ENCODE data around the gene TRIAP1.

The TRIAP1 gene

DNA sequence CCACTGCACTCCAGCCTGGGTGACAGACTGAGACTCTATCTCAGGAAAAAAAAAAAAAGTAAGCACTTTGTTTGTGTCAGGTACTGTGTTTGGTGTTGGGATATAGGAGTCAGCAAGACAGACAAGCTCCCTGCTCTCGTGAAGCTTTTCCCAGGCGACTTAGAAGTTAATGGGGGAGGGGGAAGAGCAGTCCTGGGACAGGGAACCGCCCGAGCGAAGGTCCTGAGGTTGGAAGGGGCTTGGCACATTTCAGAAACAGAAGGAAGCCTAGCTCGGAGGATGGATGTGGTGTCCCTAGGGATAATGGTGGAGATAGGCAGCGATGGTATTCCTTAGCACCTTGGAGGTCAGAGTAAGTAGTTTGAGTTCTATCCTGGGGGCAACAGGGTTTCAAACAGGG, 16.8 kb downstream of the TRIAP1 start:
- DNase-seq (ENCODE audit: low spot score) = no peak

DNA sequence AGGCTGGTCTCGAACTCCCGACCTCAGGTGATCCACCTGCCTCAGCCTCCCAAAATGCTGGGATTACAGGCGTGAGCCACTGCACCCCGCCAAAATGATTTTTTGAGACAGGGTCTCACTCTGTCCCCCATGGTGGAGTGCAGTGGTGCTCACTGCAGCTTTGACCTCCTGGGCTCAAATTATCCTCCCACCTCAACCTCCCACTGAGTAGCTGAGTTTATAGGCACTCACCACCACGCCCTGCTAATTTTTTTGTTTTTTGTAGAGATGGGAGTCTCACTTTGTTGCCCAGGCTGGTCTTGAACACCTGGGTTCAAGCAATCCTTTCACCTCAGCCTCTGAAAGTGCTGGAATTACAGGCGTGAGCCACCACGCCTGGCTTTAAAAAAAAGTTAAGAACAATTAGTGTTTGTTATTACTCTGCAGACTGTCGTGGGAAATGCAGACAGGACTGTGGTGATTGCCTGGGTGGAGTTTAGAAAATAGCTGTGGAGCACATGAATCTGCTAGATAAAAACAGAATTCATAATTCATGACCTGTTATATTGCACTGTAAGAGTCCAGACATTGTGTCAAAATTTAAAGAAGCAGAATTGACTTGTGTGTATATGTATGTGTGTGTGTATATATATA, 17.5 kb downstream of the TRIAP1 start:
- no peak for DNase-seq (ENCODE audit: low spot score)

DNA sequence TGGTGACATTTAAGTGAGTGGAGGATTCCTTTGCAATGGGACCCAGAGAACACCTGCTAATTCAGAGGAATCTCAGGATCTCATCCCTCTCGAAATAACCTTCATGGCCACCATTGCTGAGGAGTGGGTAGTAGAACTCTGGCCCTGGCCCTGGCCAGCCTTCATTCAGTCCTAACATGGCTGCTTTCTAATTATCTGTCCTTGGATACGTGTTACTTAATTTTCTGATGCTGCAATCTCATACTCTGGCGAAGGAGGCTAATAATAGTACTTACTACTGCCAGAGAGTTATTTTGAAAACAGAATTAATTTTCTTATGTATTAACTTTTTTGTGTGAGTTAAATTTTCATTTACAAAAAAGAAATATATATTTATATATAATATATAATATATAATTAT, 20.4 kb downstream of the TRIAP1 start:
- DNase-seq (ENCODE audit: low spot score) = no peak

DNA sequence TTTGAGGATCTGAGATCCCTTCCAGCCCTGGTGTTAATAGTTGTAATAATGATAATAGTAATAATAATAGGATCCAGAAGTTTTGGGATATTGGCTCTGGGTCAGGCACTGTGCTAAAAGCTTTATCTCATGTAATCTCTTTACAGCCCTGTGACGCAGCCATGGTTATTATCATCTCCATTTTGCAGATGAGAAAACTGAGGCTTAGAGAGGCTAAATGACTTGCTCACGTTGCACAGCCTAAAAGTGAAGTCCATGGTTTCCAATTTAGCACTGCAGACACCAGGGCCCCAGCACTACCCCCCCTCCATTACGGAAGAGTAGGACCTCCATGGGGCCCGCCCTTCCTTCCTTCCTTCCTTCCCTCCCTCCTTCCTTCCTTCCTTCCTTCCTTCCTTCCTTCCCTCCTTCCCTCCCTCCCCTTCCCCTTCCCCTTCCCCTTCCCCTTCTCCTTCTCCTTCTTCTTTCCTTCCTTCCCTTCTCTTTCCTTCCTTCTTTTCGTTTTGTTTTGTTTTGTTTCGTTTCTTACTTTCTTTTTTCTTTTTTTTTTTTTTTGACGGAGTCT, 23.2 kb downstream of the TRIAP1 start:
- DNase-seq (ENCODE audit: low spot score) = no peak

DNA sequence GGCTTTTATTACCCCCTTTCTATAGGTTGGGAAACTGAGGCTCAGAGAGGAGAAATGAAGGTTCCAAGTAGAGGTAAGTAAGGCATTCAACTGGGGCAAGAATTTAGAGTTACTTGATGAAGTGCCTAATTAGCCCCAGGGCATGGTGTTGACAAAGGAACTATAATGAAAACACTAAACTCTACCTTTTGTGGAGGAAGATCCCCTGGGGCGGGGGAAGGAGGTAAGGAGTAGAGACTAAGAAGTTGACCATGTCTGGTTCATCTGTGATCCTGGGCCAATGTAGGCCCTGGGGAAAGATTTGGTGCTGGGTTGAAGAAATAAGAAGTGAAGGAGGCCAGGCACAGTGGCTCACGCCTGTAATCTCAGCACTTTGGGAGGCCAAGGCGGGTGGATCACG, 24.5 kb downstream of the TRIAP1 start:
- DNase-seq (ENCODE audit: low spot score) = no peak

DNA sequence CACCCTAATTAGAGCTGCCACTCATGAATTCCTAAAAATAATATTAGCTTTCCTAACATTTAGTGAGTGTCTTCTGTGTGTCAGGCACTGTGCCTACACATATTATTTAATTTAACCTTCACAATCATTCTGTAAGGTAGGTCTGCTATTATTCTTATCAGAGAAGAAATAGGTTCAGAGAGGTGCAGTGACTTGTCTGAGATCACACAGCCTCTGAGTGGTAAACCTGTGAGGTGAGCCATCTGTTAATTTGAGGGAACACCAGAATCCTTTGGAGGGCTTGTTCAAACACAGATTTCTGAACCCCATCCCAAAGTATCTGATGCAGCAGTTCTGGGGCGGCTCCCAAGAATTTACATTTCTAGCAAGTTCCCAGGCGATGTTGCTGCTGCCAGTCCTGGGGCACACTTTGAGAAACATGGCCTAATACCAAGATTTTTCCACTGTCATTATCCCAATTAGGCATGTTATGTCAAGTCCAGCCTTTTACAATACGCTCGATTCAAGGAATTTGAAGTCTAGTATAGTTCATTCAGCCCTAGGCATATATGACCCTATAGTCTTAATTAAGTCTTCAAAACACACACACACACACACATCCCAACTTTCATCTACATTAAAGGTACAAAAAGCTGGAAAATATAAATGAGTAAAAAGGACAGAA, 28.1 kb downstream of the TRIAP1 start:
- no peak for DNase-seq (ENCODE audit: low spot score)

DNA sequence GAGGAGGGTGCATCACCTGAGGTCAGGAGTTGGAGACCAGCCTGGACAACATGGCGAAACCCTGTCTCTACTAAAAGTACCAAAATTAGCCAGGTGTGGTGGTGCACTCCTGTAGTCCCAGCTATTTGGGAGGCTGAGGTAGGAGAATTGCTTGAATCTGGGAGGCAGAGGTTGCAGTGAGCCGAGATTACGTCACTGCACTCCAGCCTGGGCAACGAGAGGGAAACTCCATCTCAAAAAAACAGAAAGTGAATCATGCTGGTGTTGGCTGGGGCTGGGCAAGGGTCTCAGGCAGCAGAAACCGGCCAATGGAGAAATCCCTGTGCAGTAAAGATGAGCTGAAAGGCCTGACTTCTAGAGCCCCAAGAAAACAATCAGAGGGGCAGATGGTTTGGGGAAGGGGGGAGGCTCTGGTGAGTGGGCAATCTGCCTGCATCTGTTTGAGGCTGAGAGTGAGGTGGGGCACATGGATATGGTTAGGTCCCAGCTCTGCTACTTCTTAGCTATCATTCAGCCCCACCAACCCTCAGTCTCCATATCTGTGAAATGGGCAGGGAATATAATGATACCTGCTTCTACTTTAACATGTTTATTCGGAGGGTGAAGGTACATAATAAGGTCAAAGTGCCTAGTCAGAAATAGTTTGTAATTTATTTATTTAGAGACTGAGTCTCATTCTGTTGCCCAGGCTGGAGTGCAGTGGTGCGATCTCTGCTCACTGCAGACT, 29.5 kb downstream of the TRIAP1 start:
- DNase-seq (ENCODE audit: low spot score) = no peak

DNA sequence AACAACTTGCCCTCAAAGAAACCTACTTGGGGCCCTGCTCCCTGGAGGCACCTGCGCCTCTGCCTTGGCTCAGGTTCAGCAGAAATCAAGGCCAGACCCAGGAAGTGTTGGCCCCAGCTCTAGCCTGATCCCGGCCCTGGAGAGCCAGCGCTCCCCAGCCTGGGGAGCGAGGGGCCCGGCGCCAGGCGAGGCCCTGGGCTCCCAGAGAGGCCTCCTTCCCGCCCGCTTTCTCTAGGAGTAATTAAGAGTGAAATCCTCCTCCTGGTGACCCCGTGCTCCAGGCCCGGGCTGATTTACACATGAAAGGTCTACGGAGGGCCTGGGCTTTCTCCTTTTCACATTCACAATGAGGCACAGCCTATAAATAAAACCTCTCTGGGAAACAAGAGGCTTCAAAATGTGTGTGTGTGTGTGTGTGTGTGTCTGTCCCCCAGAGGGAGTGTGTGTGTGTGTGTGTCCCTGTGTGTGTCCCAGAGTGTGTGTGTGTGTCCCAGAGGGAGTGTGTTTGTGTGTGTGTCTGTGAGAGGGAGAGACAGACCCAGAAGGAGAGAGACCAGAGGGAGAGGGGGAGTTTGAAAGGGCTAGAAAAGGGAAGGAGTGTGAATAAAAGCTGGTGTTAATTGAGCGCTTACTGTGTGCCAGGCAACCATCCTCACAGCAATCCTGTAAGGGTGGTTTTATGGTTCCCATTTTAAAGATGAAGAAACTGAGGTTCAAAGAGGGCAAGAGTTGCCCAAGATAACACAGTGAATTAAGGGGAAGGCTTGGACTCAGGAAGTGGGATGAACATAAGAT, 32.1 kb downstream of the TRIAP1 start:
- no peak for DNase-seq (ENCODE audit: low spot score)

DNA sequence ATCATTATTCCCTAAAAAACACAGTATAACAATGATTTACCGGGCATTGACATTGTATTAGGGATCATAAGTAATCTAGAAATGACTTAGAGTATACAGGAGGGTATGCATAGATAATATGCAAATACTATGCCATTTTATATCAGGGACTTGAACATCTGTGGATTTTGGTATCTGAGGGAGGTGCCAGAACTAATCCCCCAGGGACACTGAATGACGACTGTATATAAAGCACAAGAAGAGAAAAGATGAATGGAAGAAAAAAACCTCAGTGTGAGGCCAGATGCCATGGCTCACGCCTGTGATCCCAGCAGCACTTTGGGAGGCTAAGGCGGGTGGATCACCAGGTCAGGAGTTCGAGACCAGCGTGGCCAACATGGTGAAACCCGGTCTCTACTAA, 33.8 kb downstream of the TRIAP1 start:
- no peak for DNase-seq (ENCODE audit: low spot score)

DNA sequence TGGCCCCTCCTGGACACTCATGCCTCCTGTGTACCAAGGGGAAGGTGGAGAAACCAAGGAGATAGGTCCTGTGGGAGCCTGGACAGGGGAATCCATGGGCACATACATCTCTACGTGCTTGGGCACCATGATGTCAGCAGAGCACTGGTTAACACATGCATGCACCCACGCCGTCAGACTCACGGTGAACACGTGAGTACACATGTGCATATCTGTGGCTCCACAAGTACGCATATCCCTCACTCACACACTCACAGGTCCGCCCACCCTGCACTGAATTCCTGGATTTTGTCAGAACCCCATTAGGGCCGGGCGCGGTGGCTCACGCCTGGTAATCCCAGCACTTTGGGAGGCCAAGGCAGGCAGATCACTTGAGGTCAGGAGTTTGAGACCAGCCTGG, 37.4 kb downstream of the TRIAP1 start:
- DNase-seq (ENCODE audit: low spot score) = no peak

DNA sequence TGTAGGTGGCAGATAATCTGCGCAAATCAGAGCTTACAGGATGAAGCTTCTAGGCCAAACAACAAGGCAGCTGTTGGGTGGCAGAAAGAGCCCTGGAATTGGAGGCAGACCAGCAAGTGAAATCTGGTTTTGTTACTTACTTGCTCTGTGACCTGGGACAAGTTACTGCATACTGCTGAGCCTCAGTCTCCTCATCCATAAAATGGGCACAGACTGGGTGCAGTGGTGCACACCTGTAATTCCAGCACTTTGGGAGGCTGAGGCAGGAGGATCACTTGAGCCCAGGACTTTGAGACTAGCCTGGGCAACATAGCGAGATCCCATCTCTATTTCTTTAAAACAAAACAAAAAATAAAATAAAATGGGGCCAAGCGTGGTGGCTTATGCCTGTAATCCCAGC, 39.6 kb downstream of the TRIAP1 start:
- no peak for DNase-seq (ENCODE audit: low spot score)

DNA sequence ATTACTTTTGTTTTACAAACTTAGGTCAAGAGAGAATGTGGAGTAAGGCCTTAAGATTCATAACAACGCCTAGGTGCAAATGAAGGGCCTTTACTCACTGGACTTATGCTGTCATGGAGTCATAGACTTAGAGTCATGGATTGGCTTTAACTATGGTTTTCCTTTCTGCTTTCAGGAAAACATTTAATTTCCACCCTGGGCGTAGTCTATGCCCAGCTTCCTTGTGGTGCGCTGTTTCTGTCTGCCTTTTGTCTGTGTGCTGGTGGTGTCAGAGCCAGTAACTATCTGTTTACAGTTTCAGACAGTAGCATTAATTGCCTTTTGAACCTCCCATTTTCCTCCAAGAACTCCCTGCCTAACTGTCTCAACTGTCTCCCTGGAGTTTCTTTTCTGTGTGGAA, 40.1 kb downstream of the TRIAP1 start:
- no peak for DNase-seq (ENCODE audit: low spot score)

DNA sequence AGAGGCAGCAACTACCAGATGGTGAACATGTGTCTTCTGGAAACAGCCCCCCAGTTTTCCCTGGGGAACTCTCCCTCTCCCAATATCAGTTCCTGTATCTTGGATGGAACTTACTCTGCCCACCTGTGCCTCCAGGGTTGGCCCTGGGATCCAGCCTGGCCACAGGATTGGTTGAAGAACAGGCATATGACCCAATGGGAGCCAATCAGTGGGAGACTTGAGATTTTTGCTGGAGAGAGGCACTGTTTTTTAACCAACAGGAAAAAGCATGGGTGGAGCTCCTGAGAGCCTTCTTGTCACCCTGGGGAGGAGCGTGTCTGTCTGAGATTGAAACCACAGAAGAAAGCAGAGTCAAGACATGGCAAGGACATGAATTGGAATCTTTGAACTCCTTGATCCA, 41.9 kb downstream of the TRIAP1 start:
- no peak for DNase-seq (ENCODE audit: low spot score)

DNA sequence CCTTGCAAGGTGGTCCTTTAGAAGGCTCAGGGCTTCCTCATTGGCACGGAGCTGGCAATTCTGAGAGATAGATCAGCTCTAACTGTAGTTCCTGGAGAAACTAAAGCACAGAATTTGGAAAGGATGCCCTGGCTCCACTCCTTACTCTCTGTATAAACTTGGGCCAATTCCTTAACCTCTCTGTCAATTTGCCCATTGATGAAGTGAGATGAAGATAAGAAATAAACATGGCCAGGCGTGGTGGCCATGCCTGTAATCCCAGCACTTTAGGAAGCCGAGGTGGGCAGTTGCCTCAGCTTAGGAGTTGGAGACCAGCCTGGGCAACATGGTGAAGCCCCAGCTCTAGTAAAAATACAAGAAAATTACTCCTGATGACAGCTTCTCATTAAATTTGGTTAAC, 42.3 kb downstream of the TRIAP1 start:
- DNase-seq (ENCODE audit: low spot score) = no peak

DNA sequence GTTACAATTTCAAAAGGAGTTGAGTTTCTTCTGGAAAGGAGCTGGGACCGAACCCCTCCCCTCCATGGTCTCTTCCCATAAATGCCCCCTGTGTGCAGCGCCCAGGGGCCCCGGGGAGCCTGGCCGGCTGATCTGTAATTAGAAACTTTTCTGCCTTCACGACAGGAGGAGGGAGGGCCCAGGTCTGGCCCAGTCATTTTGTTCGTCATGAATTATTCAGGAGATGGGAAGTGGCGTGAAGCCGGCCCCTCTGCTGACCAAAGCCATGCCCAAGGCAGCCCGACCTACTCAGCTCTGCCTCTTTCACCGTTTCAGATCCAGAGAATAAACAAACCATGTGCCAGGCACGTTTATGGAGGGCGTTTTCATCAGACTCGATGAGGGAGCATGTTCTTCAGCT, 44.0 kb downstream of the TRIAP1 start:
- no peak for DNase-seq (ENCODE audit: low spot score)

DNA sequence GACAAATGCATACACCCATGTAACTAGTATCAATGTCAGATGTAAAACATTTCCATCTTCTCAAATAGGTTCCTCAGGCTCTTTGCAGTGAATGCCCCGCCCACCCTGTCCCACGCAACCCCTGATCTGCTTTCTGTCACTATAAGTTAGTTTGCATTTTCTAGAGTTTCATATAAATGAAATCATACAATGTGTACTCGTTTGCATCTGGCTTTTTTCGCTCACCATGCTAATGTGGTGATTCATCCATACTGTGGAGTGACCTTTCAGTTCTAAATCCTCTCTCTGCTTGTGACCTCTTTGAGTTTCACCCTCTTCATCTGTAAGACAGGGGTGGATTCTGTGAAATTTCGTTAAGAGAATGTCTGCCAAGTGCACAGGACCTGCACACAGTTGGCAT, 46.7 kb downstream of the TRIAP1 start:
- DNase-seq (ENCODE audit: low spot score) = no peak

DNA sequence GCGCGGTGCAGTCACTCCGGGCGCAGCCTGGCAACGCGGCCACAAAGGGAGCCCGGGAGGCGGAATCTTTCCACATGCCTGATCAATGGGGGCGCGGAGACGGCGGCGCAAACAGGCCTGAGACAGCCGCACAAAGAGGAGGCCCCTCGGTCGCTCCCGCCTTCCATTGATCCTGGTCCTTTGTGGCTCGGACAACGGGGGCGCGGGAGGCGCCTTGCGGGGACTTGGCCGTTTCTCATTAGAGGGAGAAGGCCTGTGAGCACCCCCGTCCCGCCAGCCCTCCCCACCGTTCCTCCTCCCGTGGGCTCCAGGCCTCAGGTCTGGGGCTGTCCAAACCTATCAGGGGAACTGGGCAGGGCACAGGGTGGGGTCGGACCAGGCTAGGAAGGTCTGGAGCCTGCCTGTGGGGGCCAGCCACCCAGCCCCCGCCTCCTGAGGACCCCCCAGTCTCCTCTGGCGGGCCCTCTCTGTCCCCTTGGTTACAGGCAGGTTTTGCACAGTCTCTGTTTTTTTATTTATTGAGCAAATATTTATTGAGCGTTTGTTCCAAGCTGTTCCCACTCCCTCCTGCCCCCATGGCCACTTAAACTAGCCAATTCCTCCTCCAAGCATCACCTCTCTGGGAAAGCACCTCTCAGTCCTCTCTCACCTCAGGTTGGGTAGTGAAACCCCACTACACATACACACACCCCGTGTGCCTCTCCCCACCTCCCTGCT, 48.2 kb downstream of the TRIAP1 start:
- DNase-seq (ENCODE audit: low spot score) = no peak

DNA sequence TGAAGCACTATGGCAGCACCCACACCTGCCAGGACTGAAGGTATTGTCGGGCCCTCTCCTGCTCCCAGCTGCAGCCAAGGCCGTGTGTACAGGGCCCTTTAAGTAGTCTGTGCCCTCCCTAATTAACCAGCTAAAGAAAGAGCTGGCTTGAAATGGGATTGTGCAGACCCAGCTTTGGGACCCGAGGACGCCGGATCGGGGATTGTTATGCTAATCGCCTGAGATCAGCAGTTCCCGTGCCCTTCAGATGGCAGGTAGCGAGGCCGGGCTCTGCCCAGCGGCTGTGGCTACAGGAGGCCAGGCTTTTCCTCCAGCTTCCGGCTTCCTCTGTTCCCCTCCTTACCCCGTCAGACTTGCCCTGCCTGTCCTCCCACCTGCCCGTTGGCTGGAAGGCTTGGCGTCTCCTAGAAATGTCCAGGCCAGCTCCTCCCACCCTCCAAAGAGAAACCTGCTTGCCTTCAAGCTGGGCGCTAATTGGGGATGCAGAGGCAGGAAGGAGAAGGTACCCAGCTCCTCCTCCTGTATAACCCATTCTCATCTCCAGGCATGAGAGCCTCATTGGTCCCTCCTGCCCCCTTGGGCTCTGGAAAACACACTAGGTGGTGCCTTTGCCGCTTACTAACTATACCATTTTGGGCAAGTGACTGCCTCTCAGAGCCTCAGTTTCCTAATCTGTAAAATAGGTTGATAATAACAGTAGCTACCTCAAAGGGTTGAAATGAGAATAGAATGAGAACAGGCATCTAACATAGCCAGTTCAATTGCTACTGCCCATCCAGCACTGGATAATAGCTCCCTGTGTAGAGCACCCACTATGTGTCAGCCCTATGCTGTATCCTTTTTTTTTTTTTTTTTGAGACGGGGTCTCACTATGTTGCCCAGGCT, 51.5 kb downstream of the TRIAP1 start:
- DNase-seq (ENCODE audit: low spot score) = no peak
